Measurements from ENCODE around the gene ZNF598.

DNA sequence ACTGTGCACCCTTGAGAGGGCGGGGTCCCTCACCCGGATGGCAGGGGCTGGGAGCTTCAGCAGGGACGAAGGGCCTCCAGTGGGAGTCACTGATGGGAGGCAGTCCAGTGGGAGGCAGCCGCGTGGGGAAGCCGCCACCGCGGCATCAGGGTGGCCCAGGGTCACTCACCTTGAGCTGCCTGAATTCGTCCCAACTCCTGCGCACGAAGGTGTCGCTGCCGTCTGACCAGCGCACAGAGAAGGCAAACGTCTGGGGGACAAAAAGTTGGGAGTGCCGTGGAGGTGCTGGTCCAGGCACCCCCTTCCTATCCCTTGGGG lies 28.9 kb downstream of the ZNF598 start:
- TF ChIP-seq POLR2A (IDR thresholded peaks at IDR 0.05; ENCODE audit: low read length), result no peak
- TF ChIP-seq GATA1 (IDR thresholded peaks at IDR 0.05; ENCODE audit: low read depth, low read length), result no peak

Data from erythroblast (primary cell).